Lung (tissue), 12 donors: ENCODE results near the gene BRMS1. TPM values are rescaled to one million over a fixed set of nuclear protein-coding genes. Genes with fewer than 3 reads are reported as not detected.

ENCODE experiments used
- ATAC-seq: fragments of 200-7000 bp; cut with Tn5 transposase; one replicate; pipeline ENCODE4 v1.9.1; 2020; ENCODE audit warnings: moderate number of reproducible peaks; ENCODE audit not compliant: insufficient read depth, low FRiP score
- DNase-seq, 3 donors: peaks; one replicate each; pipeline ENCODE4 v3.0.0-alpha.2; 2013 to 2017
- H3K27ac ChIP-seq, 2 donors: one replicate each; pipeline ENCODE4 v1.5.1; 2013; ENCODE audit warnings: mild to moderate bottlenecking in 2 of 2, moderate library complexity in 2 of 2, control low read depth in 1 of 2, inconsistent platforms in 1 of 2, low read depth in 1 of 2, low read length in 1 of 2
- H3K27me3 ChIP-seq, 3 donors: one replicate each; pipeline ENCODE4 v1.5.1; 2013; ENCODE audit warnings: low read length in 2 of 3; ENCODE audit not compliant: control insufficient read depth in 3 of 3, insufficient read depth in 3 of 3
- H3K36me3 ChIP-seq, 4 donors: one replicate each; pipeline ENCODE4 v1.5.1; 2013; ENCODE audit warnings: low read length in 4 of 4, mild to moderate bottlenecking in 1 of 4, moderate library complexity in 1 of 4; ENCODE audit not compliant: control insufficient read depth in 4 of 4, insufficient read depth in 4 of 4
- H3K4me1 ChIP-seq, 5 donors: one replicate each; pipeline ENCODE4 v1.5.1; 2013; ENCODE audit warnings: low read length in 5 of 5, mild to moderate bottlenecking in 2 of 5, moderate library complexity in 1 of 5; ENCODE audit not compliant: control insufficient read depth in 5 of 5, insufficient read depth in 5 of 5
- H3K4me3 ChIP-seq: one replicate; pipeline ENCODE4 v1.5.1; 2013; ENCODE audit warnings: mild to moderate bottlenecking, control low read depth, moderate library complexity
- H3K9ac ChIP-seq, 2 donors: one replicate each; pipeline ENCODE4 v1.5.1; 2013; ENCODE audit warnings: low read length in 2 of 2, control low read depth in 1 of 2; ENCODE audit not compliant: insufficient read depth in 1 of 2
- H3K9me3 ChIP-seq, 4 donors: one replicate each; pipeline ENCODE4 v1.5.1; 2013; ENCODE audit warnings: low read length in 3 of 4, mild to moderate bottlenecking in 1 of 4, moderate library complexity in 1 of 4; ENCODE audit not compliant: control insufficient read depth in 4 of 4, insufficient read depth in 3 of 4
- WGBS, 2 donors: extraction: QIAGEN DNeasy Blood & Tissue Kit; methylation state at CpG; one replicate each; pipeline ENCODE4 v1.1.7; 2013; 5-methylcytosine and 5-hydroxymethylcytosine counted together
- polyA plus RNA-seq, 2 donors: library from polyadenylated mRNA; stranded (reverse); fragments of 200-250 nt; gene quantifications; one replicate each; pipeline ENCODE4 v1.2.1, GENCODE V29; 2013
- total RNA-seq, 2 donors: library from RNA; depleted of rRNA in 1 of 2; stranded (reverse); fragments of >200 nt in 1 of 2; gene quantifications; one replicate each; pipeline ENCODE4 v1.2.1, GENCODE V29; 2014 to 2021
- TF ChIP-seq, protein P1 (sequence below): IDR thresholded peaks from 2 replicates; pipeline ENCODE4 v1.5.1; 2012; ENCODE audit warnings: mild to moderate bottlenecking; ENCODE audit errors: control extremely low read depth, extremely low read depth
- donor health status: control.
- donor health status: control.
- donor health status: Bipolar disorder and iron deficiency.
- donor health status: healthy.
- donor health status: DM: yes; HTN: yes; CAD: no.

The BRMS1 gene
- total and polyA plus RNA-seq, 4 donors = 23.7 to 88.7 (median 49.2) TPM

DNA sequence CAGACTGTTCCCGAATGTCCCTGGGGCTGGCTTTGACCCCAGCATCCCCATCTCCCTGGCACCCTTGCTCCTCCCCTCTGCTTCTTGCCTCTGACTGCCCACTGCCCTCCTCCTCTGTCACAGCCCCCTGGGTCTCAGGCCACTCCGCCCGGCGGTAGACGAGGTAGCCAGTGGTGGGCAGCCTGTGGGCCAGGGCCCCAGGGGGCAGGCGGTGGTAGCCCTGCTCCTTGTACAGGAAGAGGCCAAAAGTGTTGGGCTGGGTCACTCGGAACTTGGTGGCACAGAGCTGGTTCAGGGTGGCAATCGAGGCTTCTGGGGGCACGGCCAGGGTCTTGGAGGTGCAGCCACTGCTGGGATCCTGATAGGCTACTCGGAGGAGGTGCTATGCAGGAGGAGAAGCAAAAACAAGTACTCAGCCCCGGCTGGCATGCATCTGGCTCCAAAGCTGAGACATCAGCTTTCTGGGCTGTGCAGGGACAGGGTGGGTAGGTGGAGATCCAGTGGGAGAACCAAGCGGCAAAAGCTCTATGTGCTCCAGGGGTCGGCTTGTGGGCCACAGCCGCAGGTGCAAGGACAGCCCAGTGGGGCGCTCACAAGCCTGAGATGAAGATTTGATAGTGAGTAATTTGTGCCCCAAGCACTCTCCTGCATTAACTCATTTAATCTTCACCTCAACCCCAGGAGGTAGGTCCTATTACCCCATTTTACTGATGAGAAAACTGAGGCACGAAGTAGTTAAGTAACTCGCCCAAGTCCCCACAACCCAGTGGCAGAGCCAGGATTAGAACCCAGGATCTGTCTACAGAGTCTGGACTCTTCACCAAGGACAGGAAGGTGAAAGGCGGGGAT, 12.3 kb downstream of the BRMS1 start:
- Histone ChIP-seq H3K4me3 (no peak overlapping the region), H3K9me3 (peaks cover 0 to 1% (median 0%) of the 10 kb centered on the region in 4 donors), H3K9ac (no peak overlapping the region), H3K36me3 (peaks cover 0 to 24% (median 0%) of the 10 kb centered on the region in 4 donors), H3K4me1 (peaks cover 0 to 35% (median 20%) of the 10 kb centered on the region in 5 donors), H3K27ac (no peak overlapping the region), H3K27me3 (no peaks in the 10 kb centered on the region)
- WGBS, 2 donors = 81 to 91% methylated on average over 17 to 18 of the region's 18 CpGs
- TF ChIP-seq, protein P1, sequence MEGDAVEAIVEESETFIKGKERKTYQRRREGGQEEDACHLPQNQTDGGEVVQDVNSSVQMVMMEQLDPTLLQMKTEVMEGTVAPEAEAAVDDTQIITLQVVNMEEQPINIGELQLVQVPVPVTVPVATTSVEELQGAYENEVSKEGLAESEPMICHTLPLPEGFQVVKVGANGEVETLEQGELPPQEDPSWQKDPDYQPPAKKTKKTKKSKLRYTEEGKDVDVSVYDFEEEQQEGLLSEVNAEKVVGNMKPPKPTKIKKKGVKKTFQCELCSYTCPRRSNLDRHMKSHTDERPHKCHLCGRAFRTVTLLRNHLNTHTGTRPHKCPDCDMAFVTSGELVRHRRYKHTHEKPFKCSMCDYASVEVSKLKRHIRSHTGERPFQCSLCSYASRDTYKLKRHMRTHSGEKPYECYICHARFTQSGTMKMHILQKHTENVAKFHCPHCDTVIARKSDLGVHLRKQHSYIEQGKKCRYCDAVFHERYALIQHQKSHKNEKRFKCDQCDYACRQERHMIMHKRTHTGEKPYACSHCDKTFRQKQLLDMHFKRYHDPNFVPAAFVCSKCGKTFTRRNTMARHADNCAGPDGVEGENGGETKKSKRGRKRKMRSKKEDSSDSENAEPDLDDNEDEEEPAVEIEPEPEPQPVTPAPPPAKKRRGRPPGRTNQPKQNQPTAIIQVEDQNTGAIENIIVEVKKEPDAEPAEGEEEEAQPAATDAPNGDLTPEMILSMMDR = no peak
- ATAC-seq (no peak), DNase-seq (no peak)

DNA sequence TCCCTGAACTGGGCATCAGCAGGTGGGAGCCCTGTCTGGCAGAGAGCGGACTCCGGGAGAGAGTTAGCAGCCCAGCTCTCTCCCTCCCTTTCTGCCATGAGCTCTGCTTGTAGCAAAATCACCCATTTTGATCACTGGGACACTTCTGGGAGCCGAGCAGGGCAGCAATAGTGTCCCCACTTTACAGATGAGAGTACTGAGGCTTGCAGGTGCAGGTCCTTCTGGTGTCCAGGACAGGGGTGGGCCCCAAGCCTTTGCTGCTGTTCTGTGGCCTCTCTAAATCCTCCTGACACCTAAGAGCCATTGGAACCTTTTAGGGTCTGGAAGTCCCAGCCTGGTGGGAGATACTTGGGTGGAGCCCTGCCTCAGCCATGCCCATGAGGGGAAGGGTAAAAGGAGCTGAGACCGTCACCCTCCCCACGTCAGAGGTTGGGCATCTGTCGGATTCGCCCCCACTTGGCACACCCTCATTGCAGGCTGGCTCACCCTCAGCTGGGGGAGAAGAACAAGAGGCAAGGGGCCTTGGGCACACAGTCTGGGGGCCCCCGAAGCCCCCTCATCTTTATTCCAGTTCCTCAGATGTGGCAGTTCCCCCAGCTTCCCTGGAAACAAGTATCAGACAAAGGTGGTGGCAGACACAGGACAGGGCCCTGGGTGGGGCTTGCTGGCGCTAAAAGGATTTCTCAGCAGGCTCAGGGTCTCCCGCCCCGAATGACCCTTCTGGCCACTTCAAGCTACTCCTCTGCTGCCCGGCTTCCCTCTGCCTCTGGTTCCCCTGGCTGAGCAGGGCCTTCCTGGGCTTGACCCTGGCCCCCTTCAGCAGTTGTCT, 13.1 kb downstream of the BRMS1 start:
- WGBS, 2 donors = 90 to 91% methylated on average over 12 of the region's 12 CpGs
- Histone ChIP-seq H3K27me3 (no peaks in the 10 kb centered on the region), H3K36me3 (peaks cover 0 to 20% (median 0%) of the 10 kb centered on the region in 4 donors), H3K4me1 (peaks cover 1 to 42% (median 24%) of the 10 kb centered on the region in 5 donors), H3K4me3 (no peak overlapping the region), H3K9me3 (peaks cover 0 to 1% (median 0%) of the 10 kb centered on the region in 4 donors), H3K9ac (no peak overlapping the region), H3K27ac (no peak overlapping the region)
- DNase-seq (no peak), ATAC-seq (no peak)
- TF ChIP-seq, protein P1 = no peak

DNA sequence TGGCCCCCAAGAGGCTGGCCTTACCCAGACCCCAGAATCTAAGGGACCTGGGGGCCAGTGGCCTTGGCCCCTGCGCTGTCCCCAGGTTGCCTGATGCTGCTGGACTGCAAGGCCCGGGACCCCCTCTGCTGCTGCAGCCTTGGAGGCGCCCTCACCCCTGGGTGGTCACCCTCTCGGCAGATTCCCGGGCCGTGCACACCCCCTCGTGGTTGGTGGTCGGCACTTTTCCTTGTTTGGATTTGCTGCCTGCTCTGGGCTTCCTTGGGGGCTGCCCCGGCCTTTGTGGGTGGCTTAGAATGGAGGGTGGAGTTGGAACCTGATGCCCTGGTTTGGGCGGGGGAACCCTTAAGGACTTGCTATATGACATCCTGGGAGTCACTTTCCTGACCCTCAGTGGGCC, 14.0 kb downstream of the BRMS1 start:
- TF ChIP-seq, protein P1 = no peak
- no peak overlapping the region for H3K4me3 ChIP-seq
- WGBS, 2 donors = 66 to 77% methylated on average over 10 of the region's 10 CpGs
- ATAC-seq (no peak), DNase-seq (peak in 2 of 3 donors; percentile 34 to 48)
- no peak overlapping the region for H3K27ac ChIP-seq
- no peak overlapping the region for H3K9ac ChIP-seq
- peaks cover 2 to 42% (median 19%) of the 10 kb centered on the region in 5 donors for H3K4me1 ChIP-seq
- peaks cover 0 to 1% (median 0%) of the 10 kb centered on the region in 4 donors for H3K9me3 ChIP-seq
- no peaks in the 10 kb centered on the region for H3K27me3 ChIP-seq
- H3K36me3 ChIP-seq = peaks cover 0 to 20% (median 0%) of the 10 kb centered on the region in 4 donors
